PC-3 (cell line): ENCODE results near the gene KRTDAP. TPM values are rescaled to one million over a fixed set of nuclear protein-coding genes. Genes with fewer than 3 reads are reported as not detected.

Experiments
- ATAC-seq: fragments of 200-7000 bp; cut with Tn5 transposase; 2 replicates; pipeline ENCODE4 v1.9.1; 2020; ENCODE audit warnings: mild to moderate bottlenecking, moderate library complexity
- BruUV-seq: library from RNA; stranded (reverse); fragments of 400-500 nt; replicated peaks from 2 replicates; lab custom pipeline; 2021; lab: Mats Ljungman, UMichigan
- CTCF ChIA-PET: fragments of 300-600 bp; sonication (Branson Sonifier 250); formaldehyde crosslinking; loops from one replicate; lab custom pipeline; 2022; ENCODE audit warnings: antibody characterized with exemption; lab: Charles Lee
- POLR2A ChIA-PET: fragments of 300-600 bp; sonication (Branson Sonifier 250); formaldehyde crosslinking; loops from one replicate; lab custom pipeline; 2022; ENCODE audit warnings: antibody characterized with exemption; ENCODE audit not compliant: unreplicated experiment; lab: Charles Lee
- DNase-seq: peaks from one replicate; pipeline ENCODE4 v3.0.0-alpha.2; 2015
- H2AFZ ChIP-seq: fragments of 300-600 bp; sonication (generic); 2 replicates; pipeline ENCODE4 v1.6.0; 2016; ENCODE audit warnings: antibody characterized with exemption, low read length
- H3F3A ChIP-seq: fragments of 300-600 bp; sonication (generic); one replicate; pipeline ENCODE4 v1.6.0; 2017; ENCODE audit warnings: antibody characterized with exemption, low read length, control low read depth, mild to moderate bottlenecking; ENCODE audit not compliant: unreplicated experiment
- H3K27ac ChIP-seq: fragments of 300-600 bp; sonication (generic); 2 replicates; pipeline ENCODE4 v1.5.1; 2016; ENCODE audit warnings: mild to moderate bottlenecking, low read length
- H3K27me3 ChIP-seq: fragments of 300-600 bp; sonication (generic); 2 replicates; pipeline ENCODE4 v1.6.1; 2016; ENCODE audit warnings: low read length, mixed read lengths
- H3K36me3 ChIP-seq: fragments of 300-600 bp; sonication (generic); 2 replicates; pipeline ENCODE4 v1.6.1; 2016; ENCODE audit warnings: low read depth, mixed run types, low read length, mixed read lengths
- H3K4me1 ChIP-seq: fragments of 300-600 bp; sonication (generic); 2 replicates; pipeline ENCODE4 v1.5.1; 2016; ENCODE audit warnings: low read length; ENCODE audit not compliant: insufficient read depth
- H3K4me2 ChIP-seq: fragments of 300-600 bp; sonication (generic); 2 replicates; pipeline ENCODE4 v1.6.0; 2016; ENCODE audit warnings: low read length
- H3K4me3 ChIP-seq: fragments of 300-600 bp; sonication (generic); 2 replicates; pipeline ENCODE4 v1.5.1; 2016; ENCODE audit warnings: mild to moderate bottlenecking, low read length, mixed read lengths
- H3K79me2 ChIP-seq: fragments of 300-600 bp; sonication (generic); 2 replicates; pipeline ENCODE4 v1.6.1; 2017; ENCODE audit warnings: low read length, mixed read lengths
- H3K9ac ChIP-seq: fragments of 300-600 bp; sonication (generic); 2 replicates; pipeline ENCODE4 v1.6.0; 2016; ENCODE audit warnings: mild to moderate bottlenecking, low read length
- H3K9me2 ChIP-seq: fragments of 300-600 bp; sonication (generic); replicated peaks from 2 replicates; pipeline ENCODE4 v1.6.1; 2016; ENCODE audit warnings: mixed run types, low read length, mixed read lengths
- H3K9me3 ChIP-seq: fragments of 300-600 bp; sonication (generic); 2 replicates; pipeline ENCODE4 v1.6.1; 2016; ENCODE audit warnings: low read length, mixed read lengths
- H4K20me1 ChIP-seq: fragments of 300-600 bp; sonication (generic); 2 replicates; pipeline ENCODE4 v1.6.1; 2016; ENCODE audit warnings: low read length, mixed read lengths
- CTCF ChIP-seq: fragments of 300-600 bp; sonication (generic); conservative IDR thresholded peaks from 2 replicates; pipeline ENCODE4 v1.5.1; 2017; ENCODE audit warnings: antibody characterized with exemption, low read depth, mild to moderate bottlenecking, low read length
- EZH2 ChIP-seq: fragments of 300-600 bp; sonication (generic); IDR thresholded peaks from one replicate; pipeline ENCODE4 v1.6.1; 2017; ENCODE audit warnings: antibody characterized with exemption, mild to moderate bottlenecking, low read length; ENCODE audit not compliant: unreplicated experiment
- EZH2phosphoT487 ChIP-seq: fragments of 300-600 bp; sonication (generic); IDR thresholded peaks from 2 replicates; pipeline ENCODE4 v1.6.1; 2018; ENCODE audit warnings: mild to moderate bottlenecking, antibody characterized with exemption, low read length, borderline replicate concordance
- intact Hi-C: fragments of 100-400 bp; cut with micrococcal nuclease; formaldehyde crosslinking; loops from 2 replicates; pipeline ENCODE4 v1.9.0; 2023
- total RNA-seq: library from RNA; depleted of rRNA; stranded (reverse); fragments of >200 nt; gene quantifications from 2 replicates; pipeline ENCODE4 v1.2.3, GENCODE V29; 2014

The KRTDAP gene
- total RNA-seq, 1 experiment from 2014 or later: not detected

- intact Hi-C loops: no loop called here
- Histone ChIP-seq H4K20me1 (no peaks in the 10 kb centered on the region), H3K36me3 (no peaks in the 10 kb centered on the region), H3K4me2 (no peak within 1 kb of the TSS), H3K9me3 (no peaks in the 10 kb centered on the region), H3K27me3 (peaks cover 21% of the 10 kb centered on the region), H3K9ac (no peak within 1 kb of the TSS), H3K27ac (no peak within 1 kb of the TSS), H3K9me2 (no peaks in the 10 kb centered on the region), H2AFZ (no peak within 1 kb of the TSS), H3F3A (no peaks in the 10 kb centered on the region), H3K79me2 (no peaks in the 10 kb centered on the region), H3K4me3 (no peak within 1 kb of the TSS), H3K4me1 (no peaks in the 10 kb centered on the region)
- BruUV-seq: no TSS peak
- TF ChIP-seq EZH2phosphoT487: no peak
- DNase-seq: no peak
- no peak for ATAC-seq
- CTCF ChIA-PET: interaction anchor here (0.6 kb wide), 1 partner anchor 50 kb away, joined by 3 read pairs; no protein-coding TSS in a partner anchor
- POLR2A ChIA-PET: no interaction called here
Measured at GRCh38 chr19:35447606-35448469, 42.4 kb downstream of the KRTDAP start, which contains the start of gene FFAR2. Gene FFAR2, plus strand, starts transcription at chr19:35448257. Its CDS starts 1,458 bp downstream, at chr19:35449715.

- Histone ChIP-seq H4K20me1 (no peaks in the 10 kb centered on the region), H3K4me1 (no peaks in the 10 kb centered on the region), H3K27me3 (peaks cover 21% of the 10 kb centered on the region), H3K79me2 (no peaks in the 10 kb centered on the region), H3K4me2 (no peak overlapping the region), H3K9ac (no peak overlapping the region), H3K36me3 (no peaks in the 10 kb centered on the region), H2AFZ (no peak overlapping the region), H3F3A (no peaks in the 10 kb centered on the region), H3K4me3 (no peak overlapping the region), H3K9me2 (no peaks in the 10 kb centered on the region), H3K27ac (no peak overlapping the region), H3K9me3 (no peaks in the 10 kb centered on the region)
- ChIA-PET CTCF (no interaction called here), POLR2A (no interaction called here)
- no TSS peak for BruUV-seq
- TF ChIP-seq EZH2phosphoT487 (no peak), EZH2 (no peak), CTCF (no peak)
- intact Hi-C loops: no loop called here
- no peak for ATAC-seq
- no peak for DNase-seq
Measured at GRCh38 chr19:35445826-35446593, 44.3 kb downstream of the KRTDAP start.

- ChIA-PET POLR2A (no interaction called here), CTCF (no interaction called here)
- Histone ChIP-seq H3K4me1 (no peaks in the 10 kb centered on the region), H3K4me3 (no peak overlapping the region), H4K20me1 (no peaks in the 10 kb centered on the region), H3K9me3 (no peaks in the 10 kb centered on the region), H3K27ac (no peak overlapping the region), H3K9me2 (no peaks in the 10 kb centered on the region), H3K27me3 (peaks cover 10% of the 10 kb centered on the region), H3K79me2 (no peaks in the 10 kb centered on the region), H2AFZ (no peak overlapping the region), H3K36me3 (no peaks in the 10 kb centered on the region), H3K4me2 (no peak overlapping the region), H3K9ac (no peak overlapping the region), H3F3A (no peaks in the 10 kb centered on the region)
- ATAC-seq (no peak), DNase-seq (no peak)
- TF ChIP-seq EZH2: no peak
- no peak for TF ChIP-seq EZH2phosphoT487
- no peak for TF ChIP-seq CTCF
- BruUV-seq: no TSS peak
- intact Hi-C loops: no loop called here
Measured at GRCh38 chr19:35444735-35445134, 45.5 kb downstream of the KRTDAP start.
